COR-L47 (cell line): ENCODE results near the gene MOB3C.

Experiments used
- DNase-seq: peaks from one replicate; lab custom pipeline; 2025; lab: John Stamatoyannopoulos, UW

Gene MOB3C

DNA sequence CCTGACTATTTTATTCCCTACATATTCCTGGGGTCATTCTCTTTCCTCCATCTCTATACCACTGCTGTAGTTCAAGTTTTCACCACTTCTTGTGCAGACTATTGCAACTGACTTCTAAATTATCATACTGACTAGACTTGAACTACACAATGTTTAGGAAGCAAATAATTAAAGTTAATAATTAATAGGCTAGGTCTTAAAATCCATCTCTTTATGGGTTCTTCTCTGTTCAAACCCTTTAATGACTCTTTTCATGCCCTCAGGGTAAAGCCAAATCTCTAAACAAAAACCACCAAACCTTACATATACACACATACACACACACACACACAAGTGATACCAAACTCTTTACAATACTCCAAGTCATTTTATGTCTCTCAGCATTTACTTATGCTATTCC is 22.3 kb upstream of the MOB3C start:
- no peak for DNase-seq

- DNase-seq, result no peak
Observed at GRCh38 chr1:46637444-46638083, 21.0 kb upstream of the MOB3C start.

- DNase-seq, result no peak
Observed at GRCh38 chr1:46635205-46635604, 18.6 kb upstream of the MOB3C start.

GRCh38 chr1:46630719-46631118 is 14.1 kb upstream of the MOB3C start:
- no peak for DNase-seq

GRCh38 chr1:46623743-46624644 is 7.4 kb upstream of the MOB3C start:
- no peak for DNase-seq

DNA sequence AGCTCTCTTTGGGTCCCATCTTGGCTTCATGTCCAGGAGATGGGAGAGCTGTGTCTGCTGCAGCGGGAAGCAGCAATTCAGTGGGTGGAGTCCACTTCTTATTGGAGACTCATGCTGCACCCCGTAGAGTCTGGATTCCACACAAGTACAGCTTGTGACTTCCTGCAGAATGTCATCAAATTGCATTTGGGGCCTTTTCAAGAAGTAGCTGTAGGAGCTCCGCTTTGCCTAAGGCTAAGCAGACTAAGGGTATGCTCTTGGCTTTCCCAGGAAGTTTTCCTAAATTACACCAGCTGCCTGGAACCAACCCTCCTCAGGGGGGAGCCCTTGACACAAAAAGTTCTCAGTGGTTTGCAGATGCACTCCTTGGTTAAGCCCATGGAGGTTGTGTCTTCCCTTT is 5.7 kb upstream of the MOB3C start:
- no peak for DNase-seq

DNA sequence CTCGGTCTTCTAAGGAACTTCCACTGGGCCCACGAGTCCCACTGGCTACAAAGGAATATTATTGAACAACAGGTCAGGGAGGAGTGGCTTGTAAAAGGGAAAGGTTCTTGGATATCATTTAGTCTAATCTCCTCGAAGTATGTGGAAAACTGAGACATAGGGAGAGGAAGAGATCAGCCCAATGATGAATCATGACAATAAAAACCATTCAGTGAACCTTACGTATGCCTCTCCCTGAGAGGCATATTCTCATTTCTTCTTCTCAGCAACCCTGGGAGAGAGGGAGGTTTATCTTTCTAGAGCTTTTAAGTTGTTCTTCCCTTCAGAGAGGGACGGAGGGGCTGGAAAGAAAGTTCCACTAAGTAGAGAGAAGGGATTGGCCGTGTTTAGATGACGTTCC is 5.3 kb upstream of the MOB3C start:
- no peak for DNase-seq

DNA sequence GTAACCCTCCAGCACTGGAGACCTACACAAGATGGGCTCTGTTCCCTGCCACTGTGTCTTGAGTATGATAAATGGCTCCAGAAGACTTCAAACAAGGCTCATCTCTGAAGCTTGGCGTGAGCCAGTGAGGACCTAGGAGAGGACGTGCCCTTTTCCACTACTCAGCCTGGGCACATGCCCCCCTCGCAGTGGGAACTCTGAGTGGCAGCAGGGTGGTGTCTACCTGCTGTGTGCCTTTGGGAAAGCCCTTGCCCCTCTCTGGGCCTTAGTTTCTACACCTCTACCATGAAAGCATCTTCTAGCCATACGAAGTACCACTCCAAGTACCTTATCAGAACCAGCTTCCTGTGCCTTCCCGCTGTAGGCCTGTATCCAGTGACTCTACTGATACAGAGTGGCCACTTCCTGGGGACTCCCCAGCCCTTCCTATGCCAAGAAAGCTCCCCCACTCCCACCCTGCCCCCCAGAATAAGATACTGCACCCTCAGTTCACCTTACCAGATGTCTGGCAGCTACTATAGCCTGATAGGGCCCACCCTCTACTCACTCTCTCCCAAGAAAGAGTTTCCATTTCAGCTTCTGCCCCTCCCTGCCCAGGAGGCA is 3.1 kb upstream of the MOB3C start:
- DNase-seq, result no peak

GRCh38 chr1:46618754-46619415 is 2.3 kb upstream of the MOB3C start:
- DNase-seq, result no peak

GRCh38 chr1:46617833-46618232 is 1.2 kb upstream of the MOB3C start:
- no peak for DNase-seq

GRCh38 chr1:46617108-46617800 is 643 bp upstream of the MOB3C start:
- no peak for DNase-seq

- DNase-seq, result no peak
Observed at GRCh38 chr1:46615735-46616134, 876 bp downstream of the MOB3C start.

DNA sequence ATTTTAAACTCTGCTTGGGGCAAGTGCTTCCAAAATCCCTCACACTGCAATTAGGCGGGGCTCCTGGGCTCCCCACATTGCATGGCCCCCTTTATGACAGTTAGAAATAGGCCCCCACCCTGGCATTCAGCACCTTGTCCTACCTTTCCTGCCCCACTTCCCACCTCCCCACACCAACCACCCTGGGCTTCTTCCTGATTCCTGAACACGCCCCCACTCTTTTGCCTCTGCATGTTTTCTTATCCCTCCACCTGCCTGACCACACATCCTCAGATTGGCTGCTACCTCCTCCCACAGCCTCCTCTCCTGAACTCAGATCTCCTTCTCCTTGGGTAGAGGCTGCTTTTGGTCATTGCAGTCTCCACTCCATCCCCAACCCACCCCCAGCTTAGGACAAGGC is 1.5 kb downstream of the MOB3C start:
- DNase-seq, result no peak

GRCh38 chr1:46614604-46614984 is 2.0 kb downstream of the MOB3C start:
- DNase-seq, result no peak

DNA sequence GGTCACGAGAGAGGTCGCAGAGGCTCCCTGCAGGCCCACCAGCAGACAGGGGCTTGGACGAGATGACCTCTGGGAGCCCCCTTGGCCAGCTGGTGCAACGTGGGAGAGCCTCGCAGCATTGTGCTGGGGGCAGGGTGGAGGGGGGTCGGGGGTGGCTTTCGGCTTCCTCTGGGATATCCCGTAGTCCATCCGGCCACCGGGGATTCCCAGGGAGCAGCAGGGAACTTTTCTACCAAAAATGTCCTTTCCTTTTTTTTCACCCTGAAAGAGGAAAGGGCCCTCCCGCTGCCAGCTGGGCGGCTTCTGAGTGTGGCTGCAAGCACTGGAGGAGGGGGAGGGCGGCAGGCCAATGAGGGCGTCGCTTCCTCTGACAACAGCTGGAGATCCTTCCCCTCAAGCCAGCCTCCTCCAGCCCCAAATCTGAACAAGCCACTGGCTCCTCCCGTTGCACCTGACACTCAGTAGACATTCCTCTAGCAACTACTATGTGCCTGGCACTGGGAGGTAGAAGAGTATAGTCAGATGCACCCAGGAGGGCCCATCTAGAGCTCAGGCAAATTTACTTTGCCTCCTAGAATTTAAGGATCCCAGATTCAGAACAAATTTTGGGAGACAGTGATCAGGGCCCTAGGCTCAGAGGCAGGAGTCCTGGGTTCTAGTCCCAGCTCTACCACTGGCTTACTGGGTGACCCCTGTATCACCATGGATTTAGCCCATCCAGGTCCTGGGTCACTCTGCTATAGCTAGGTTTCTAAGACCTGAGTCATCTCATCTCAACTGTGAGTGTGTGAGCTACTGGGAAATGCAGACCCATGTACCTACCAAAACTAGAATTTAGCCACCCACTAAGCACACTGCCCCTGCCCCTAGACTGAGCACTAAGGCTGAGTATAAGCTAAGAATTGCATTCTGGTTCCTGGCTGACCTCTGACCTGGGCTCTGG is 2.7 kb downstream of the MOB3C start:
- DNase-seq, result no peak

DNA sequence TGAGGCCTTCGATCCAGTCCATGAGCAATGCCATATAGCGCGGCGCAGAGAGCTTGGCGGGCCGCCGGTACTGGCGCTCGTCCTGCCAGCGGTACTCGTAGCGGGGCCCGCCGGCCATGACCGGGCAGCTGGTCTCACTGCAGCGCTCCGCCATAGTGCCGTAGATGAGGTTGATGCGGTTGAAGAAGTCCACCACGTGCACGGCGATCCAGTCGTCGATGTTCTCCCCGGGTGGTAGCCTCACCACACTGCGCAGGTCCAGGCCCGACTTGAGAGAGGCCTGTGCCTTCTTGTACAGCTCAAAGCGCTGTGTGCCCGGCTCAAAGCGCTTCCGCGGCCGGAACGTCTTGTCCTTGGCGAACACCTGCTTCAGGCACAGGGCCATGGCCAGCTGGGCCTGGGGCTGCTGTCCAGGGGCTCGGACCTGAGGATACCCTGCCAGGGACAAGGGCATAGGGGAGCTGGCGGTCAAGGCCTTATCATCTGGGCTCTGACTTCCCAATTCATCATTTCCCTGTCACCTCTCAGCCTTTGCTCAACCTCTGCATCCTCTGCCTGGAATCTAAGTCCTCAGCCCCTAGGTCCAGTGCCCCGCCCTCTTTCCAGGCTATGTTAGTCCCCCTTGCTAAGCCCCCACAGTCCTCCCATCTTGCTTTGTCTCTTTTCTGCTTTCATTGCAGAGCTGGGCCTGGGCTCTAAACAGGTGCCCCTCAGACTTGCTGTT is 3.5 kb downstream of the MOB3C start:
- no peak for DNase-seq

- no peak for DNase-seq
Observed at GRCh38 chr1:46611691-46612221, 4.9 kb downstream of the MOB3C start.

DNA sequence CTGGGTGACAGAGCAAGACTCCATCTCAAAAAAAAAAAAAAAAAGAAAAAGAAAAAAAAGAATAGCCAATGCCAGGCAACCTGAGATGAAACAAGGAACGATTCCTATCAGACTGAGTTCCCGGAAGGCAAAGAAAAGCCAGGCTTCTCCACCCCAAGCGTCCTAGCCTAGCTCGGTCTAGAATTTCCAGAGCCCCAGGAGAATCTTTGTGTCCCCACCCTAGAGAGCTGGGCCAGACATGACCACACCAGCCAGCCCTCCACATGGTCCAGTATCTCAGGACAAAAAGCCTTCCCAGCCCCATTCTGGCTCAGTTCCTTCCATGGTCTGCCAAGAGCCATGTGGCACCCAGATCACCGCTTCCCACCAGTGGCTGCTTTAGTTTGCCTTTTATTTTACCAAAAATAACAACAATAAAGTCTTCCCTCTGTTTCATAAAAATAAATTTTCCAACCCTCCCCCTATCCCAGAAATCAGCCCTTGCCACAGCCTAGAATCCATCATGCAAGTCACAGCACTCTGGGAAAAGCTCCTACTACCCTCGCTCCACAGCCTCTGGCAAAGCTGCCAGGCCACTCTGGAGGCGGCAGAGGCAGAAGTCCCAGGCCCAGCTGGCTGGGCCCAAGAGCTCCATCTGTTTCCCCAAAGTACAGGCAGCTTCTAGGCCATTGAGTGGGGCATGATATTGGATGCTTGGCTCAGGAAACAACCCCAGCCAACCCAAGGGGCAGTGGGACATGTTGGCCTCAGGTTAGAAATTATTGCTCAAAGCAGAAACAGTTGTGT is 9.1 kb downstream of the MOB3C start:
- no peak for DNase-seq
